Measurements from ENCODE around the gene SKIDA1.
A peak's percentile ranks its signal among the peaks of the same experiment; 100 is the strongest.

The SKIDA1 gene

GRCh38 chr10:21534280-21534586 lies 8.8 kb upstream of the SKIDA1 start:
- in situ Hi-C loops (cut with MboI; ENCODE audit: low sequenced_read_pairs) = no loop called here

GRCh38 chr10:21533467-21534279 lies 8.2 kb upstream of the SKIDA1 start, which contains the start of gene MLLT10:
Gene MLLT10, plus strand, starts transcription at chr10:21534232. Its CDS starts 413 bp downstream, at chr10:21534645.
- Histone ChIP-seq H3K4me3 (peak within 1 kb of the TSS; percentile 57), H3K36me3 (replicated peaks) (peaks cover 19% of the 10 kb centered on the region), H3K9me3 (no peaks in the 10 kb centered on the region), H3K4me1 (peaks cover 41% of the 10 kb centered on the region), H3K27me3 (ENCODE audit: low read depth) (no peaks in the 10 kb centered on the region)
- peak; percentile 91 to 96 for DNase-seq (ENCODE audit: low spot score in 2 of 2)
- in situ Hi-C loops (cut with MboI; ENCODE audit: low sequenced_read_pairs) = no loop called here

More at GRCh38 chr10:21534280-21534586, 8.8 kb upstream of the SKIDA1 start:
- H3K27me3 ChIP-seq (ENCODE audit: low read depth) = no peaks in the 10 kb centered on the region
- peaks cover 25% of the 10 kb centered on the region for H3K36me3 ChIP-seq (replicated peaks)
- DNase-seq (ENCODE audit: low spot score in 2 of 2) = no peak
- H3K4me1 ChIP-seq = peaks cover 37% of the 10 kb centered on the region
- H3K4me3 ChIP-seq = peak overlapping the region; percentile 43
- no peaks in the 10 kb centered on the region for H3K9me3 ChIP-seq

- H3K36me3 ChIP-seq (replicated peaks) = peaks cover 12% of the 10 kb centered on the region; the same call in 1 of the 2 replicates
- H3K9me3 ChIP-seq = no peaks in the 10 kb centered on the region
- in situ Hi-C loops (cut with MboI; ENCODE audit: low sequenced_read_pairs) = no loop called here
- no peak for DNase-seq (ENCODE audit: low spot score in 2 of 2)
- peak overlapping the region; percentile 37 for H3K4me3 ChIP-seq
- H3K27me3 ChIP-seq (ENCODE audit: low read depth) = no peaks in the 10 kb centered on the region
- H3K4me1 ChIP-seq = peaks cover 43% of the 10 kb centered on the region
Observed at GRCh38 chr10:21532694-21533466, 7.4 kb upstream of the SKIDA1 start.

GRCh38 chr10:21531164-21531563 lies 5.7 kb upstream of the SKIDA1 start:
- Histone ChIP-seq H3K4me1 (peaks cover 46% of the 10 kb centered on the region), H3K36me3 (replicated peaks) (0 out of 2 replicates have a peak, but pooled peaks cover 2% of the 10 kb centered on the region), H3K4me3 (no peak overlapping the region), H3K9me3 (no peaks in the 10 kb centered on the region), H3K27me3 (ENCODE audit: low read depth) (no peaks in the 10 kb centered on the region)
- in situ Hi-C loops (cut with MboI; ENCODE audit: low sequenced_read_pairs) = no loop called here
- DNase-seq (ENCODE audit: low spot score in 2 of 2) = peak in 1 of 2 experiments; percentile 42

- peak in 1 of 2 experiments; percentile 36 for DNase-seq (ENCODE audit: low spot score in 2 of 2)
- 0 out of 2 replicates have a peak, but pooled peaks cover 2% of the 10 kb centered on the region for H3K36me3 ChIP-seq (replicated peaks)
- H3K27me3 ChIP-seq (ENCODE audit: low read depth) = no peaks in the 10 kb centered on the region
- no peaks in the 10 kb centered on the region for H3K9me3 ChIP-seq
- H3K4me1 ChIP-seq = peaks cover 44% of the 10 kb centered on the region
- in situ Hi-C loops (cut with MboI; ENCODE audit: low sequenced_read_pairs) = no loop called here
- H3K4me3 ChIP-seq = no peak overlapping the region
Observed at GRCh38 chr10:21530641-21531040, 5.2 kb upstream of the SKIDA1 start.

GRCh38 chr10:21530168-21530567 lies 4.7 kb upstream of the SKIDA1 start:
- Histone ChIP-seq H3K4me1 (peaks cover 44% of the 10 kb centered on the region), H3K9me3 (no peaks in the 10 kb centered on the region), H3K4me3 (no peak overlapping the region), H3K36me3 (replicated peaks) (no peaks in the 10 kb centered on the region), H3K27me3 (ENCODE audit: low read depth) (no peaks in the 10 kb centered on the region)
- in situ Hi-C loops (cut with MboI; ENCODE audit: low sequenced_read_pairs) = no loop called here
- DNase-seq (ENCODE audit: low spot score in 2 of 2) = no peak

GRCh38 chr10:21529032-21529910 lies 3.8 kb upstream of the SKIDA1 start:
- Histone ChIP-seq H3K9me3 (no peaks in the 10 kb centered on the region), H3K4me3 (peak overlapping the region; percentile 42), H3K36me3 (replicated peaks) (no peaks in the 10 kb centered on the region), H3K27me3 (ENCODE audit: low read depth) (no peaks in the 10 kb centered on the region), H3K4me1 (peaks cover 45% of the 10 kb centered on the region)
- in situ Hi-C loops (cut with MboI; ENCODE audit: low sequenced_read_pairs) = no loop called here
- peak in 1 of 2 experiments; percentile 59 for DNase-seq (ENCODE audit: low spot score in 2 of 2)

GRCh38 chr10:21528236-21529031 lies 3.0 kb upstream of the SKIDA1 start:
- Histone ChIP-seq H3K36me3 (replicated peaks) (no peaks in the 10 kb centered on the region), H3K27me3 (ENCODE audit: low read depth) (no peaks in the 10 kb centered on the region), H3K9me3 (no peaks in the 10 kb centered on the region), H3K4me1 (peaks cover 53% of the 10 kb centered on the region), H3K4me3 (peak overlapping the region; percentile 42)
- in situ Hi-C loops (cut with MboI; ENCODE audit: low sequenced_read_pairs) = no loop called here
- peak in 1 of 2 experiments; percentile 50 for DNase-seq (ENCODE audit: low spot score in 2 of 2)

GRCh38 chr10:21527598-21528235 lies 2.2 kb upstream of the SKIDA1 start:
- Histone ChIP-seq H3K4me3 (peak overlapping the region; percentile 42), H3K36me3 (replicated peaks) (no peaks in the 10 kb centered on the region), H3K27me3 (ENCODE audit: low read depth) (no peaks in the 10 kb centered on the region), H3K9me3 (no peaks in the 10 kb centered on the region), H3K4me1 (peaks cover 55% of the 10 kb centered on the region)
- DNase-seq (ENCODE audit: low spot score in 2 of 2) = peak in 1 of 2 experiments; percentile 48
- in situ Hi-C loops (cut with MboI; ENCODE audit: low sequenced_read_pairs) = no loop called here

- Histone ChIP-seq H3K27me3 (ENCODE audit: low read depth) (no peaks in the 10 kb centered on the region), H3K9me3 (no peaks in the 10 kb centered on the region), H3K36me3 (replicated peaks) (no peaks in the 10 kb centered on the region), H3K4me1 (peaks cover 54% of the 10 kb centered on the region), H3K4me3 (peak overlapping the region; percentile 42)
- in situ Hi-C loops (cut with MboI; ENCODE audit: low sequenced_read_pairs) = no loop called here
- DNase-seq (ENCODE audit: low spot score in 2 of 2) = peak; percentile 55 to 77
Observed at GRCh38 chr10:21526860-21527597, 1.5 kb upstream of the SKIDA1 start.

GRCh38 chr10:21526188-21526859 lies 842 bp upstream of the SKIDA1 start:
- peak; percentile 73 to 80 for DNase-seq (ENCODE audit: low spot score in 2 of 2)
- H3K27me3 ChIP-seq (ENCODE audit: low read depth) = no peaks in the 10 kb centered on the region
- in situ Hi-C loops (cut with MboI; ENCODE audit: low sequenced_read_pairs) = no loop called here
- no peaks in the 10 kb centered on the region for H3K36me3 ChIP-seq (replicated peaks)
- H3K4me3 ChIP-seq = peak overlapping the region; percentile 42
- H3K4me1 ChIP-seq = peaks cover 53% of the 10 kb centered on the region
- no peaks in the 10 kb centered on the region for H3K9me3 ChIP-seq

Data from HAP-1 (cell line).